Mucosa of gallbladder (tissue), 1 donor: Measurements from ENCODE around the gene CARMIL1. TPM values are rescaled to one million over a fixed set of nuclear protein-coding genes. Genes with fewer than 3 reads are reported as not detected.
A peak's percentile ranks its signal among the peaks of the same experiment; 100 is the strongest.

ENCODE experiments used
- DNase-seq: peaks from one replicate; pipeline ENCODE4 v3.0.0-alpha.2; 2020; ENCODE audit warnings: low spot score
- total RNA-seq: library from RNA; stranded (reverse); gene quantifications from one replicate; pipeline ENCODE4 v1.2.1, GENCODE V29; 2021
- donor health status: DM: no; HTN: no; CAD: no.

The CARMIL1 gene
- total RNA-seq, 1 donor from 2014 or later, result 38.6 TPM

GRCh38 chr6:25407431-25407830 is 128.3 kb downstream of the CARMIL1 start:
- no peak for DNase-seq

- DNase-seq, result no peak
These were observed 130.9 kb downstream of the CARMIL1 start for GRCh38 chr6:25410102-25410501.

GRCh38 chr6:25411316-25411950 is 132.3 kb downstream of the CARMIL1 start:
- no peak for DNase-seq

- DNase-seq, result no peak
These were observed 134.2 kb downstream of the CARMIL1 start for GRCh38 chr6:25413207-25413905.

- DNase-seq, result no peak
These were observed 135.0 kb downstream of the CARMIL1 start for GRCh38 chr6:25414168-25414567.

- DNase-seq, result no peak
These were observed 135.6 kb downstream of the CARMIL1 start for GRCh38 chr6:25414755-25415154.

GRCh38 chr6:25415274-25415673 is 136.1 kb downstream of the CARMIL1 start:
- no peak for DNase-seq

GRCh38 chr6:25415701-25416100 is 136.5 kb downstream of the CARMIL1 start:
- no peak for DNase-seq

GRCh38 chr6:25417046-25417605 is 138.0 kb downstream of the CARMIL1 start:
- DNase-seq, result no peak

- no peak for DNase-seq
These were observed 139.4 kb downstream of the CARMIL1 start for GRCh38 chr6:25418454-25419052.

GRCh38 chr6:25419879-25420278 is 140.7 kb downstream of the CARMIL1 start:
- DNase-seq, result no peak

- DNase-seq, result no peak
These were observed 144.2 kb downstream of the CARMIL1 start for GRCh38 chr6:25423358-25423757.

GRCh38 chr6:25424303-25424702 is 145.1 kb downstream of the CARMIL1 start:
- no peak for DNase-seq

GRCh38 chr6:25427549-25427948 is 148.4 kb downstream of the CARMIL1 start:
- DNase-seq, result no peak

- no peak for DNase-seq
These were observed 149.7 kb downstream of the CARMIL1 start for GRCh38 chr6:25428758-25429317.

GRCh38 chr6:25431306-25431974 is 152.3 kb downstream of the CARMIL1 start:
- DNase-seq, result no peak

- no peak for DNase-seq
These were observed 152.8 kb downstream of the CARMIL1 start for GRCh38 chr6:25431975-25432307.

- DNase-seq, result no peak
These were observed 155.7 kb downstream of the CARMIL1 start for GRCh38 chr6:25434921-25435320.

- DNase-seq, result peak; percentile 15
These were observed 156.3 kb downstream of the CARMIL1 start for GRCh38 chr6:25435416-25435985.

- DNase-seq, result no peak
These were observed 157.6 kb downstream of the CARMIL1 start for GRCh38 chr6:25436760-25437159.

- no peak for DNase-seq
These were observed 160.2 kb downstream of the CARMIL1 start for GRCh38 chr6:25439368-25439767.
